GM12872 (cell line): ENCODE data around the gene DKK1.

Experiments
- CTCF ChIP-seq: IDR thresholded peaks from 3 replicates; pipeline ENCODE4 v1.5.1; 2011; ENCODE audit warnings: low read depth, mild to moderate bottlenecking, low read length, moderate library complexity; ENCODE audit not compliant: insufficient read depth

DKK1 gene

GRCh38 chr10:52318822-52319464 is 4.9 kb downstream of the DKK1 start:
- no peak for TF ChIP-seq CTCF

GRCh38 chr10:52319926-52320325 is 5.8 kb downstream of the DKK1 start:
- no peak for TF ChIP-seq CTCF

- TF ChIP-seq CTCF, result no peak
These were observed 8.2 kb downstream of the DKK1 start for GRCh38 chr10:52322323-52322722.

- TF ChIP-seq CTCF, result no peak
These were observed 8.9 kb downstream of the DKK1 start for GRCh38 chr10:52322936-52323335.

- TF ChIP-seq CTCF, result no peak
These were observed 12.3 kb downstream of the DKK1 start for GRCh38 chr10:52326382-52326781.

GRCh38 chr10:52331638-52332364 is 17.7 kb downstream of the DKK1 start:
- TF ChIP-seq CTCF, result no peak

GRCh38 chr10:52332815-52333214 is 18.7 kb downstream of the DKK1 start:
- no peak for TF ChIP-seq CTCF
